ENCODE results near the gene FRMD4A. TPM values are rescaled to one million over a fixed set of nuclear protein-coding genes. Genes with fewer than 3 reads are reported as not detected.

FRMD4A gene
- total RNA-seq, 4 donors from 2014 or later = 13.7 to 27.2 (median 19.6) TPM

GRCh38 chr10:13642293-13642692, 688.4 kb downstream of the FRMD4A start:
- H3K27ac ChIP-seq = no peak overlapping the region
- H3K4me3 ChIP-seq = no peak overlapping the region
- H3K9me3 ChIP-seq = peaks cover 0 to 15% (median 0%) of the 10 kb centered on the region in 3 donors
- H3K4me1 ChIP-seq = no peaks in the 10 kb centered on the region
- TF ChIP-seq CTCF (IDR thresholded peaks at IDR 0.05) (no peak), POLR2A (IDR thresholded peaks at IDR 0.05) (no peak), EP300 (IDR thresholded peaks at IDR 0.05) (no peak), POLR2AphosphoS5 (IDR thresholded peaks at IDR 0.05) (no peak)
- no peak for ATAC-seq
- peaks cover 0 to 77% of the 10 kb centered on the region in 2 donors for H3K36me3 ChIP-seq
- 100% methylated on average over 2 of the region's 2 CpGs for WGBS, 2 donors (ENCODE audit: low coverage in 1 of 2)
- no peaks in the 10 kb centered on the region for H3K27me3 ChIP-seq

GRCh38 chr10:13637894-13638293, 692.8 kb downstream of the FRMD4A start:
- Histone ChIP-seq H3K36me3 (peaks cover 0 to 39% of the 10 kb centered on the region in 2 donors), H3K9me3 (peaks cover 0 to 15% (median 0%) of the 10 kb centered on the region in 3 donors), H3K27ac (no peak overlapping the region), H3K4me1 (peaks cover 4 to 18% (median 6%) of the 10 kb centered on the region in 3 donors), H3K4me3 (no peak overlapping the region), H3K27me3 (no peaks in the 10 kb centered on the region)
- 91 to 95% methylated on average over 2 to 5 of the region's 5 CpGs for WGBS, 2 donors (ENCODE audit: low coverage in 1 of 2)
- ATAC-seq = no peak
- TF ChIP-seq CTCF (IDR thresholded peaks at IDR 0.05) (no peak), POLR2AphosphoS5 (IDR thresholded peaks at IDR 0.05) (no peak), EP300 (IDR thresholded peaks at IDR 0.05) (no peak), POLR2A (IDR thresholded peaks at IDR 0.05) (no peak)

GRCh38 chr10:13637303-13637856, 693.3 kb downstream of the FRMD4A start:
- 60 to 71% methylated on average over 1 of the region's 1 CpG for WGBS, 2 donors (ENCODE audit: low coverage in 1 of 2)
- H3K27ac ChIP-seq = no peak overlapping the region
- TF ChIP-seq POLR2AphosphoS5 (IDR thresholded peaks at IDR 0.05) (no peak), EP300 (IDR thresholded peaks at IDR 0.05) (no peak), POLR2A (IDR thresholded peaks at IDR 0.05) (no peak), CTCF (IDR thresholded peaks at IDR 0.05) (no peak)
- H3K4me3 ChIP-seq = no peak overlapping the region
- H3K36me3 ChIP-seq = peaks cover 0 to 34% of the 10 kb centered on the region in 2 donors
- no peaks in the 10 kb centered on the region for H3K27me3 ChIP-seq
- peaks cover 0 to 11% (median 0%) of the 10 kb centered on the region in 3 donors for H3K9me3 ChIP-seq
- no peak for ATAC-seq
- peaks cover 7 to 23% (median 8%) of the 10 kb centered on the region in 3 donors for H3K4me1 ChIP-seq

DNA sequence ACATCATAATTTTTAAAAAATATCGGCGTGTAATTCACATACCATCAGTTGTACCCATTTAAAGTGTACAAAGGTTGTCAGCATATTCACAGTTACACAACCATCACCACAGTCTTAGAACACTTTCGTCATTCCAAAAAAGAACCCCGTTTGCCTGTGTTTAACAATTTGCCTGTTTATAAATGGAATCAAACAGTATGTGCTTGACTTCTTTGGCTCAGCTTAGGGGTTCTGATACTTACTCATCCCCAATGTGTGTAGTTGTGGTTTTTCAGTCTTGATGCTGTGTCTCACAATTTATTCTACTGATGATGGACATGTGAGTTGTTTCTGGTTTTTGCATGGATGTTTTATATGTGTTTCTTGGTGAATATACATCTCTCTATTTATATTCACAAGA, 693.9 kb downstream of the FRMD4A start:
- Histone ChIP-seq H3K27ac (peak overlapping the region in 1 of 4 donors; percentile 59), H3K36me3 (peaks cover 0 to 28% of the 10 kb centered on the region in 2 donors), H3K4me1 (peaks cover 7 to 25% (median 8%) of the 10 kb centered on the region in 3 donors), H3K27me3 (no peaks in the 10 kb centered on the region), H3K9me3 (peaks cover 0 to 5% (median 0%) of the 10 kb centered on the region in 3 donors), H3K4me3 (no peak overlapping the region)
- TF ChIP-seq CTCF (IDR thresholded peaks at IDR 0.05) (no peak), EP300 (IDR thresholded peaks at IDR 0.05) (no peak), POLR2AphosphoS5 (IDR thresholded peaks at IDR 0.05) (no peak), POLR2A (IDR thresholded peaks at IDR 0.05) (no peak)
- 78 to 86% methylated on average over 4 of the region's 4 CpGs for WGBS, 2 donors (ENCODE audit: low coverage in 1 of 2)
- no peak for ATAC-seq

DNA sequence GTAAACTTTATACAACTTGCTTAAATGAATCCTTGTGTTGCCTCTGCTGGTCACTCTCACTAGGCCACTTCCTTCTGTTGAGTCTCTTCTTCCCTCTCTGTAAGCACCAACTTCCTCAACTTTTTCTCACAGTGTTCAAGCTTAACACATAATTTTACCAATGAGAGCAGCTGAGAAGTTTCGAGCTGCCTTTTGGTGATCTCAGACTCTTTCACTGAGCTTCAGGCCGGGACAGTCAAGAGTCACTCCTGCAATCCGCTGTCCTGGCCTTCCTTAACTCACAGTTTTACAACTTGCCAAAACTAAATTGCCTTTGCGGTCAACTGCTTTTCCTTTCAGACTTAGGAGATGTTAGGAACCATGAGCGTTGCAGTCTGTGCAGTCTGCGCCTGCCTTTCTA, 696.5 kb downstream of the FRMD4A start:
- no peak for TF ChIP-seq POLR2AphosphoS5 (IDR thresholded peaks at IDR 0.05)
- TF ChIP-seq CTCF (IDR thresholded peaks at IDR 0.05) = no peak
- TF ChIP-seq EP300 (IDR thresholded peaks at IDR 0.05) = no peak
- no peak for TF ChIP-seq POLR2A (IDR thresholded peaks at IDR 0.05)
- ATAC-seq = no peak
- Histone ChIP-seq H3K4me3 (no peak overlapping the region), H3K9me3 (no peaks in the 10 kb centered on the region), H3K27ac (peak overlapping the region; percentile 71 to 91 (median 88)), H3K4me1 (peaks cover 7 to 29% (median 8%) of the 10 kb centered on the region in 3 donors), H3K27me3 (no peaks in the 10 kb centered on the region), H3K36me3 (peaks cover 0 to 21% of the 10 kb centered on the region in 2 donors)
- WGBS, 2 donors (ENCODE audit: low coverage in 1 of 2) = 40 to 53% methylated on average over 1 to 5 of the region's 6 CpGs
